WTC11 (cell line): ENCODE data around the gene MYL11. TPM values are rescaled to one million over a fixed set of nuclear protein-coding genes. Genes with fewer than 3 reads are reported as not detected.

ENCODE experiments used
- CDX4 ChIP-seq: fragments of 250-450 bp; sonication (Bioruptor Pico); IDR thresholded peaks from 2 replicates; pipeline ENCODE4 v1.9.0; 2021; ENCODE audit warnings: moderate library complexity, mild to moderate bottlenecking, inconsistent platforms, borderline replicate concordance
- ESRRA ChIP-seq: sonication (generic); formaldehyde crosslinking; IDR thresholded peaks from 2 replicates; pipeline ENCODE4 v1.8.1; 2022; ENCODE audit warnings: mild to moderate bottlenecking, missing genetic modification reagents, borderline replicate concordance
- GABPB1 ChIP-seq: sonication (generic); formaldehyde crosslinking; IDR thresholded peaks from 2 replicates; pipeline ENCODE4 v1.8.1; 2023; ENCODE audit warnings: mild to moderate bottlenecking, missing genetic modification reagents
- GRHL2 ChIP-seq: fragments of 250-450 bp; sonication (Bioruptor Pico); IDR thresholded peaks from 2 replicates; pipeline ENCODE4 v1.8.0; 2022; ENCODE audit warnings: mild to moderate bottlenecking, moderate library complexity; ENCODE audit not compliant: insufficient replicate concordance, severe bottlenecking
- HMGA2 ChIP-seq: fragments of 250-450 bp; sonication (Bioruptor Pico); IDR thresholded peaks from 2 replicates; pipeline ENCODE4 v1.4.0; 2021; ENCODE audit warnings: mild to moderate bottlenecking, moderate library complexity
- IRF2 ChIP-seq: sonication (generic); formaldehyde crosslinking; IDR thresholded peaks from 2 replicates; pipeline ENCODE4 v1.8.0; 2022; ENCODE audit warnings: low read depth, missing genetic modification reagents, borderline replicate concordance
- JAZF1 ChIP-seq: fragments of 250-450 bp; sonication (Bioruptor Pico); IDR thresholded peaks from 2 replicates; pipeline ENCODE4 v1.9.0; 2021; ENCODE audit warnings: moderate library complexity, mild to moderate bottlenecking, inconsistent platforms
- MXD4 ChIP-seq: fragments of 250-450 bp; sonication (Bioruptor Pico); IDR thresholded peaks from 2 replicates; pipeline ENCODE4 v1.8.0; 2021; ENCODE audit warnings: mild to moderate bottlenecking, moderate library complexity, borderline replicate concordance
- NFYB ChIP-seq: sonication (generic); formaldehyde crosslinking; conservative IDR thresholded peaks from 2 replicates; pipeline ENCODE4 v1.8.0; 2022; ENCODE audit warnings: low read depth, missing genetic modification reagents
- PRDM15 ChIP-seq: sonication (generic); formaldehyde crosslinking; IDR thresholded peaks from 2 replicates; pipeline ENCODE4 v1.8.0; 2022; ENCODE audit warnings: missing genetic modification reagents
- PREB ChIP-seq: sonication (generic); formaldehyde crosslinking; IDR thresholded peaks from 2 replicates; pipeline ENCODE4 v1.8.1; 2022; ENCODE audit warnings: mild to moderate bottlenecking, missing genetic modification reagents, moderate library complexity, borderline replicate concordance
- RELA ChIP-seq: sonication (generic); formaldehyde crosslinking; IDR thresholded peaks from 2 replicates; pipeline ENCODE4 v1.8.1; 2022; ENCODE audit warnings: missing genetic modification reagents, mild to moderate bottlenecking, borderline replicate concordance
- SMAD3 ChIP-seq: sonication (generic); formaldehyde crosslinking; IDR thresholded peaks from 2 replicates; pipeline ENCODE4 v1.8.0; 2022; ENCODE audit warnings: missing genetic modification reagents, mild to moderate bottlenecking, borderline replicate concordance
- SMAD4 ChIP-seq: sonication (generic); formaldehyde crosslinking; IDR thresholded peaks from 2 replicates; pipeline ENCODE4 v1.8.0; 2022; ENCODE audit warnings: mild to moderate bottlenecking, missing genetic modification reagents
- SP1 ChIP-seq: sonication (generic); formaldehyde crosslinking; conservative IDR thresholded peaks from 2 replicates; pipeline ENCODE4 v1.8.1; 2022; ENCODE audit warnings: missing genetic modification reagents
- STAT6 ChIP-seq: sonication (generic); formaldehyde crosslinking; conservative IDR thresholded peaks from 2 replicates; pipeline ENCODE4 v1.8.1; 2023; ENCODE audit warnings: mild to moderate bottlenecking, low read depth, missing genetic modification reagents, moderate library complexity
- TCF7 ChIP-seq: sonication (generic); formaldehyde crosslinking; IDR thresholded peaks from 2 replicates; pipeline ENCODE4 v1.8.0; 2022; ENCODE audit warnings: mild to moderate bottlenecking, low read depth, missing genetic modification reagents, moderate library complexity
- ZNF138 ChIP-seq: sonication (generic); formaldehyde crosslinking; conservative IDR thresholded peaks from 2 replicates; pipeline ENCODE4 v1.8.1; 2022; ENCODE audit warnings: mild to moderate bottlenecking, moderate library complexity, missing genetic modification reagents
- ZNF219 ChIP-seq: sonication (generic); formaldehyde crosslinking; IDR thresholded peaks from 2 replicates; pipeline ENCODE4 v1.8.0; 2023; ENCODE audit warnings: missing genetic modification reagents, mild to moderate bottlenecking, borderline replicate concordance
- ZNF263 ChIP-seq: sonication (generic); formaldehyde crosslinking; IDR thresholded peaks from 2 replicates; pipeline ENCODE4 v1.8.1; 2022; ENCODE audit warnings: low read depth, mild to moderate bottlenecking, moderate library complexity, missing genetic modification reagents
- ZNF317 ChIP-seq: sonication (generic); formaldehyde crosslinking; IDR thresholded peaks from 2 replicates; pipeline ENCODE4 v1.8.1; 2023; ENCODE audit warnings: low read depth, mild to moderate bottlenecking, moderate library complexity, missing genetic modification reagents, borderline replicate concordance
- total RNA-seq: library from RNA; stranded (reverse); gene quantifications from 3 replicates; pipeline ENCODE4 v1.2.3, GENCODE V29; 2021
- TF ChIP-seq, protein P1 (sequence below): fragments of 250-450 bp; sonication (Bioruptor Pico); IDR thresholded peaks from 2 replicates; pipeline ENCODE4 v1.9.0; 2021; ENCODE audit warnings: mild to moderate bottlenecking
- TF ChIP-seq, protein P2 (sequence below): sonication (generic); formaldehyde crosslinking; IDR thresholded peaks from 2 replicates; pipeline ENCODE4 v1.8.0; 2023; ENCODE audit warnings: missing genetic modification reagents, mild to moderate bottlenecking, borderline replicate concordance

The MYL11 gene
- total RNA-seq, 1 experiment from 2014 or later = 1.3 TPM

DNA sequence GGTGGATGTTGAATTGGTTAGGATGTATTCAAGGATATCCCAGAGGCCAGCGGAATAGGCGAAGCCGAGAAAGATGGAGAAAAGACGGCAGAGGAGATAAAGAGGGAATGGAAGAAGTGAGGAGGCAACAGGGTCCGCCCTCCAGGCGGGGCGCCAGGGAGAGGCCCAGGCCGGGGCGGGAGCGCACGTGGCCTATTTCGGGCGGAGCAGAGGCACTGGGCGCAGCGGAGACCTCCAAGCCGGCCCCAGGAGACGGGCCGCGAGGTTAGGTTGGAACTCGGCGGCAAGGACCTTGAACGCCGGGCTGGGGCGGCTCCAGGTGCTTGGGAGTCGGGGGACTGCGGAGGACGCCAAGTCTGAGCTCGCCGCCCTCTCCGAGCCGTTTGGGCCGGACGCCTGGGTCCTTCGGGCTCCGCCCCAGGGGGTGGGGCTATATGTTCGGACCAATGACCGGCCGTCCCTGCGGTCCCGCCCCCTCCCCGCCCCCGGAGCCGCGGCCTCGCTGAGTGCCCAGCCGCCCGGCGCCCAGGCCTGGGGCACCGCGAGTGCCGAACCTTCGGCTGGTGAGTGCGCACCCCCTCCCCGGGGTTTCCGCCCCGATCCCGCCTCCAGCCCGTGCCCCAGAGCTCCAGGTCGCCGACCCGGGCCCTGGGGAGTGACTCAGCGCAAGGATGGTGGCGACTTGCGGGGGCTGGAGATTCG, 32.7 kb downstream of the MYL11 start, which contains the start of gene ZNF771 (continued):
- TF ChIP-seq GRHL2 (no peak), SMAD4 (no peak), HMGA2 (CRISPR knock-in tag) (no peak), RELA (CRISPR knock-in tag) (peak; percentile 59; the same call in 1 of the 2 replicates), MXD4 (no peak), ESRRA (CRISPR knock-in tag) (0 out of 2 replicates have a peak, but pooled peaks have one; percentile 35), IRF2 (CRISPR knock-in tag) (no peak), PREB (CRISPR knock-in tag) (no peak), CDX4 (no peak), JAZF1 (CRISPR knock-in tag) (no peak), ZNF138 (no peak), GABPB1 (CRISPR knock-in tag) (peak; percentile 76), STAT6 (CRISPR knock-in tag) (no peak), ZNF219 (no peak; the same call in 1 of the 2 replicates), PRDM15 (CRISPR knock-in tag) (no peak), SMAD3 (CRISPR knock-in tag) (peak; percentile 39; the same call in 1 of the 2 replicates), TCF7 (CRISPR knock-in tag) (no peak), ZNF263 (CRISPR knock-in tag) (no peak), ZNF317 (CRISPR knock-in tag) (no peak), NFYB (CRISPR knock-in tag) (peak; percentile 51; the same call in 1 of the 2 replicates), SP1 (peak; percentile 95)
- TF ChIP-seq, protein P1, sequence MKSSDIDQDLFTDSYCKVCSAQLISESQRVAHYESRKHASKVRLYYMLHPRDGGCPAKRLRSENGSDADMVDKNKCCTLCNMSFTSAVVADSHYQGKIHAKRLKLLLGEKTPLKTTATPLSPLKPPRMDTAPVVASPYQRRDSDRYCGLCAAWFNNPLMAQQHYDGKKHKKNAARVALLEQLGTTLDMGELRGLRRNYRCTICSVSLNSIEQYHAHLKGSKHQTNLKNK = no peak
- TF ChIP-seq, protein P2, sequence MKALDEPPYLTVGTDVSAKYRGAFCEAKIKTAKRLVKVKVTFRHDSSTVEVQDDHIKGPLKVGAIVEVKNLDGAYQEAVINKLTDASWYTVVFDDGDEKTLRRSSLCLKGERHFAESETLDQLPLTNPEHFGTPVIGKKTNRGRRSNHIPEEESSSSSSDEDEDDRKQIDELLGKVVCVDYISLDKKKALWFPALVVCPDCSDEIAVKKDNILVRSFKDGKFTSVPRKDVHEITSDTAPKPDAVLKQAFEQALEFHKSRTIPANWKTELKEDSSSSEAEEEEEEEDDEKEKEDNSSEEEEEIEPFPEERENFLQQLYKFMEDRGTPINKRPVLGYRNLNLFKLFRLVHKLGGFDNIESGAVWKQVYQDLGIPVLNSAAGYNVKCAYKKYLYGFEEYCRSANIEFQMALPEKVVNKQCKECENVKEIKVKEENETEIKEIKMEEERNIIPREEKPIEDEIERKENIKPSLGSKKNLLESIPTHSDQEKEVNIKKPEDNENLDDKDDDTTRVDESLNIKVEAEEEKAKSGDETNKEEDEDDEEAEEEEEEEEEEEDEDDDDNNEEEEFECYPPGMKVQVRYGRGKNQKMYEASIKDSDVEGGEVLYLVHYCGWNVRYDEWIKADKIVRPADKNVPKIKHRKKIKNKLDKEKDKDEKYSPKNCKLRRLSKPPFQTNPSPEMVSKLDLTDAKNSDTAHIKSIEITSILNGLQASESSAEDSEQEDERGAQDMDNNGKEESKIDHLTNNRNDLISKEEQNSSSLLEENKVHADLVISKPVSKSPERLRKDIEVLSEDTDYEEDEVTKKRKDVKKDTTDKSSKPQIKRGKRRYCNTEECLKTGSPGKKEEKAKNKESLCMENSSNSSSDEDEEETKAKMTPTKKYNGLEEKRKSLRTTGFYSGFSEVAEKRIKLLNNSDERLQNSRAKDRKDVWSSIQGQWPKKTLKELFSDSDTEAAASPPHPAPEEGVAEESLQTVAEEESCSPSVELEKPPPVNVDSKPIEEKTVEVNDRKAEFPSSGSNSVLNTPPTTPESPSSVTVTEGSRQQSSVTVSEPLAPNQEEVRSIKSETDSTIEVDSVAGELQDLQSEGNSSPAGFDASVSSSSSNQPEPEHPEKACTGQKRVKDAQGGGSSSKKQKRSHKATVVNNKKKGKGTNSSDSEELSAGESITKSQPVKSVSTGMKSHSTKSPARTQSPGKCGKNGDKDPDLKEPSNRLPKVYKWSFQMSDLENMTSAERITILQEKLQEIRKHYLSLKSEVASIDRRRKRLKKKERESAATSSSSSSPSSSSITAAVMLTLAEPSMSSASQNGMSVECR (CRISPR knock-in tag) = peak; percentile 84; the same call in 1 of the 2 replicates
